Fibroblast of mammary gland (primary cell): Measurements from ENCODE around the gene MXRA8.

ENCODE experiments used
- DNase-seq: peaks from one replicate; pipeline ENCODE4 v3.0.0-alpha.2; 2010; ENCODE audit warnings: low read depth
- H3K4me3 ChIP-seq: 2 replicates; pipeline ENCODE4 v1.5.1; 2011; ENCODE audit warnings: low read depth, mild to moderate bottlenecking, low read length, moderate library complexity; ENCODE audit not compliant: control insufficient read depth
- CTCF ChIP-seq: conservative IDR thresholded peaks from 2 replicates; pipeline ENCODE4 v1.5.1; 2011; ENCODE audit warnings: low read depth, low read length, inconsistent platforms; ENCODE audit not compliant: control insufficient read depth, insufficient read depth

The MXRA8 gene

GRCh38 chr1:1309251-1310108, 48.9 kb downstream of the MXRA8 start:
- no peak for DNase-seq
- H3K4me3 ChIP-seq = peak overlapping the region; percentile 54
- TF ChIP-seq CTCF = no peak

- peak overlapping the region; percentile 54 for H3K4me3 ChIP-seq
- TF ChIP-seq CTCF = no peak
- no peak for DNase-seq
These were observed 49.6 kb downstream of the MXRA8 start for GRCh38 chr1:1308756-1309250.

GRCh38 chr1:1307923-1308755, 50.2 kb downstream of the MXRA8 start, which contains the start of the genes ACAP3 and PUSL1:
Gene ACAP3, minus strand, starts transcription at chr1:1307930. Its CDS starts 115 bp downstream, at chr1:1307815.
Gene PUSL1, plus strand, starts transcription at chr1:1308597. Its CDS starts 47 bp downstream, at chr1:1308644.
- H3K4me3 ChIP-seq = peak within 1 kb of the TSS; percentile 62
- no peak for TF ChIP-seq CTCF
- DNase-seq = peak; percentile 94

- DNase-seq = no peak
- peak overlapping the region; percentile 62 for H3K4me3 ChIP-seq
- TF ChIP-seq CTCF = no peak
These were observed 51.0 kb downstream of the MXRA8 start for GRCh38 chr1:1307261-1307922.

- DNase-seq = no peak
- H3K4me3 ChIP-seq = peak overlapping the region; percentile 62
- no peak for TF ChIP-seq CTCF
These were observed 51.6 kb downstream of the MXRA8 start for GRCh38 chr1:1306661-1307260.
